IMR-90 (cell line): ENCODE measurements around the gene C12orf50. TPM values are rescaled to one million over a fixed set of nuclear protein-coding genes. Genes with fewer than 3 reads are reported as not detected.

Experiments used
- ATAC-seq: fragments of 200-7000 bp; cut with Tn5 transposase; 2 replicates; pipeline ENCODE4 v1.9.1; 2020; ENCODE audit warnings: low read depth, mild to moderate bottlenecking, moderate library complexity
- BruUV-seq: library from RNA; stranded (reverse); fragments of 400-500 nt; replicated peaks from 2 replicates; lab custom pipeline; 2021; lab: Mats Ljungman, UMichigan
- CTCF ChIA-PET: fragments of 300-600 bp; formaldehyde crosslinking; extraction: SDS; loops from one replicate; lab custom pipeline; 2021; ENCODE audit warnings: antibody characterized with exemption; lab: Yijun Ruan, JAX
- POLR2A ChIA-PET: fragments of 300-600 bp; sonication (Branson Sonifier 250); formaldehyde crosslinking; loops from one replicate; lab custom pipeline; 2022; ENCODE audit warnings: antibody characterized with exemption; ENCODE audit not compliant: unreplicated experiment; lab: Charles Lee
- DNase-seq: peaks from one replicate; pipeline ENCODE4 v3.0.0; 2013
- H2AFZ ChIP-seq: replicated peaks from 2 replicates; pipeline ENCODE3; 2013; ENCODE audit warnings: low read length, mild to moderate bottlenecking; ENCODE audit not compliant: poor library complexity
- H2AK5ac ChIP-seq: 2 replicates; pipeline ENCODE4 v1.6.1; 2013; ENCODE audit warnings: low read depth, low read length, inconsistent platforms
- H2AK9ac ChIP-seq: replicated peaks from 2 replicates; pipeline ENCODE3; 2013; ENCODE audit warnings: mild to moderate bottlenecking, low read depth, low read length, moderate library complexity; ENCODE audit not compliant: poor library complexity
- H2BK120ac ChIP-seq: 2 replicates; pipeline ENCODE4 v1.6.1; 2013; ENCODE audit warnings: low read depth, low read length, inconsistent platforms
- H2BK15ac ChIP-seq: 3 replicates; pipeline ENCODE4 v1.6.1; 2013; ENCODE audit warnings: low read depth, low read length, inconsistent platforms
- H2BK20ac ChIP-seq: 2 replicates; pipeline ENCODE4 v1.6.1; 2013; ENCODE audit warnings: low read depth, mild to moderate bottlenecking, inconsistent platforms, low read length, moderate library complexity
- H2BK5ac ChIP-seq: 2 replicates; pipeline ENCODE4 v1.6.1; 2013; ENCODE audit warnings: mild to moderate bottlenecking, low read depth, low read length, inconsistent platforms; ENCODE audit not compliant: poor library complexity, severe bottlenecking
- H3K14ac ChIP-seq: replicated peaks from 2 replicates; pipeline ENCODE4 v1.6.1; 2013; ENCODE audit warnings: low read depth, low read length, inconsistent platforms
- H3K18ac ChIP-seq: 2 replicates; pipeline ENCODE4 v1.6.1; 2013; ENCODE audit warnings: low read depth, low read length, control low read depth
- H3K23ac ChIP-seq: 2 replicates; pipeline ENCODE4 v1.6.1; 2013; ENCODE audit warnings: low read depth, low read length, inconsistent platforms
- H3K27ac ChIP-seq: 2 replicates; pipeline ENCODE4 v1.5.1; 2013; ENCODE audit warnings: mild to moderate bottlenecking, control low read depth, low read length; ENCODE audit not compliant: insufficient read depth
- H3K27me3 ChIP-seq: 2 replicates; pipeline ENCODE4 v1.6.1; 2013; ENCODE audit warnings: low read length; ENCODE audit not compliant: control insufficient read depth, insufficient read depth
- H3K36me3 ChIP-seq: 2 replicates; pipeline ENCODE4 v1.6.1; 2013; ENCODE audit warnings: low read length, mixed read lengths; ENCODE audit not compliant: control insufficient read depth, insufficient read depth
- H3K4ac ChIP-seq: 2 replicates; pipeline ENCODE4 v1.6.1; 2013; ENCODE audit warnings: low read depth, low read length, inconsistent platforms
- H3K4me1 ChIP-seq: 2 replicates; pipeline ENCODE4 v1.6.1; 2013; ENCODE audit warnings: low read length, mixed read lengths; ENCODE audit not compliant: control insufficient read depth, insufficient read depth
- H3K4me2 ChIP-seq: 2 replicates; pipeline ENCODE4 v1.6.1; 2013; ENCODE audit warnings: low read depth, mild to moderate bottlenecking, control low read depth, low read length, moderate library complexity
- H3K4me3 ChIP-seq: 2 replicates; pipeline ENCODE4 v1.5.1; 2013; ENCODE audit warnings: low read depth, mild to moderate bottlenecking, control low read depth, low read length, moderate library complexity; ENCODE audit not compliant: insufficient read depth
- H3K56ac ChIP-seq: 2 replicates; pipeline ENCODE4 v1.6.1; 2013; ENCODE audit warnings: low read length, inconsistent platforms; ENCODE audit not compliant: insufficient read depth; ENCODE audit errors: extremely low read depth
- H3K79me1 ChIP-seq, 2 experiments: 2 replicates each; pipeline ENCODE4 v1.6.1; 2013; ENCODE audit warnings: low read length in 2 of 2, inconsistent platforms in 1 of 2, low read depth in 1 of 2
- H3K9ac ChIP-seq: 2 replicates; pipeline ENCODE4 v1.6.1; 2013; ENCODE audit warnings: low read depth, low read length, control low read depth
- H3K9me1 ChIP-seq: 2 replicates; pipeline ENCODE4 v1.6.1; 2013; ENCODE audit warnings: low read length, inconsistent platforms; ENCODE audit not compliant: insufficient read depth
- H3K9me3 ChIP-seq: 2 replicates; pipeline ENCODE4 v1.6.1; 2013; ENCODE audit warnings: low read length; ENCODE audit not compliant: control insufficient read depth, insufficient read depth
- H4K20me1 ChIP-seq: 2 replicates; pipeline ENCODE4 v1.6.1; 2013; ENCODE audit warnings: low read length, inconsistent platforms; ENCODE audit not compliant: insufficient read depth
- H4K5ac ChIP-seq: 2 replicates; pipeline ENCODE4 v1.6.1; 2013; ENCODE audit warnings: mild to moderate bottlenecking, low read depth, low read length, control low read depth
- H4K8ac ChIP-seq, 2 experiments: 2 replicates each; pipeline ENCODE4 v1.6.1; 2013; ENCODE audit warnings: low read depth in 2 of 2, low read length in 2 of 2, control low read depth in 1 of 2, inconsistent platforms in 1 of 2
- H4K91ac ChIP-seq: 2 replicates; pipeline ENCODE4 v1.6.1; 2013; ENCODE audit warnings: low read depth, low read length, inconsistent platforms; ENCODE audit not compliant: insufficient read depth
- CEBPB ChIP-seq: IDR thresholded peaks from 2 replicates; pipeline ENCODE4 v1.6.1; 2012; ENCODE audit warnings: low read depth, low read length, improper control_type of control experiment
- MXI1 ChIP-seq: IDR thresholded peaks from 2 replicates; pipeline ENCODE4 v1.6.1; 2012; ENCODE audit warnings: low read depth, mild to moderate bottlenecking, low read length, moderate library complexity, borderline replicate concordance
- NFE2L2 ChIP-seq: fragments of 150-350 bp; IDR thresholded peaks from 2 replicates; pipeline ENCODE4 v1.6.1; 2016; ENCODE audit warnings: low read depth, mild to moderate bottlenecking, low read length
- RAD21 ChIP-seq: IDR thresholded peaks from 2 replicates; pipeline ENCODE4 v1.6.1; 2012; ENCODE audit warnings: low read length, improper control_type of control experiment
- RCOR1 ChIP-seq: IDR thresholded peaks from 2 replicates; pipeline ENCODE4 v1.6.1; 2012; ENCODE audit warnings: mild to moderate bottlenecking, low read length, improper control_type of control experiment; ENCODE audit not compliant: insufficient replicate concordance
- SMC3 ChIP-seq: fragments of 150-350 bp; IDR thresholded peaks from 2 replicates; pipeline ENCODE4 v1.6.1; 2016; ENCODE audit warnings: low read depth, mild to moderate bottlenecking, antibody characterized with exemption, low read length, moderate library complexity
- whole genome bisulfite sequencing, 2 experiments: methylation state at CpG; one replicate each; pipeline versions ENCODE4 v1.1.5 to v1.1.7; 2013; ENCODE audit warnings: missing lambda C conversion rate in 2 of 2; ENCODE audit not compliant: insufficient read length in 1 of 2; ENCODE audit errors: extremely low coverage in 2 of 2; 5-methylcytosine and 5-hydroxymethylcytosine counted together
- dilution Hi-C: fragments of 300-500 bp; cut with HindIII; formaldehyde crosslinking; loops from one replicate; pipeline ENCODE4 v1.14.3; 2018; ENCODE audit warnings: low sequenced_read_pairs; ENCODE audit not compliant: unreplicated experiment
- in situ Hi-C: fragments of 300-500 bp; cut with MboI; formaldehyde crosslinking; loops from 3 replicates; pipeline ENCODE4 v1.14.3; 2019; ENCODE audit warnings: low sequenced_read_pairs, inconsistent platforms, mixed read lengths
- intact Hi-C: fragments of 100-400 bp; cut with micrococcal nuclease; formaldehyde crosslinking; loops from 2 replicates; pipeline ENCODE4 v1.10.0; 2022
- polyA plus RNA-seq, 3 experiments: library from polyadenylated mRNA; depleted of rRNA; stranded (reverse); fragments of >200 nt; gene quantifications; 2 replicates each; pipeline ENCODE4 v1.2.3, GENCODE V29; 2012; ENCODE audit warnings: low replicate concordance in 1 of 3
- total RNA-seq: library from RNA; depleted of rRNA; stranded (reverse); fragments of >200 nt; gene quantifications from 2 replicates; pipeline ENCODE4 v1.2.3, GENCODE V29; 2012
- TF ChIP-seq, protein P1 (sequence below): conservative IDR thresholded peaks from 2 replicates; pipeline ENCODE4 v1.5.1; 2012; ENCODE audit warnings: mild to moderate bottlenecking, low read depth, low read length, improper control_type of control experiment

The C12orf50 gene
- total and polyA plus RNA-seq, 2 of the 4 experiments (the other 2 are of a cell fraction), result not detected

DNA sequence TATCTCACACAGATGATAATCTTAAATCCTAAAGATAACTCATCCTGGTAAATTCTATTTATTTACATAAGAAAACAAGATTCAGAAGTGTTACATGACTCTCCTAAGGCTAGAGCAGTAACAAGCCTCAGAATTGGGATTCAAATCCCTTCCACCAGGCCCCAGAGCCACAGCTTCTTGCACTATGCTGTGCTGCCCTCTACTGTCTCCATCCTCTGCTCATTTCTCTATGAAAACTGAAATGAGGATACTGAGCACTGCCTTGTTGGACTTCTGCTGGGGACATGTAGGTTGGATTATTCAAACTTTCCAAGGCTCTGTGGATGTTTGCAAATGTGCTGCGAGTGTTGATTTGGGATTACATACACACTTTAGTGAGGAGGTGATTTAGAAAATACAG lies 23.5 kb upstream of the C12orf50 start:
- H2AK9ac ChIP-seq, result no peak overlapping the region
- no peak overlapping the region for H3K23ac ChIP-seq
- POLR2A ChIA-PET, result interaction anchor here (0.6 kb wide), 1 partner anchor 26 kb away, joined by 6 read pairs; no protein-coding TSS in a partner anchor
- no peaks in the 10 kb centered on the region for H3K9me3 ChIP-seq
- in situ Hi-C loops (no loop called here), intact Hi-C loops (no loop called here), dilution Hi-C loops (no loop called here)
- H4K20me1 ChIP-seq, result no peaks in the 10 kb centered on the region
- no TSS peak for BruUV-seq
- no peaks in the 10 kb centered on the region for H3K9me1 ChIP-seq
- no peak overlapping the region for H3K27ac ChIP-seq
- H2BK120ac ChIP-seq, result no peak overlapping the region
- H2AK5ac ChIP-seq, result no peak overlapping the region
- H3K14ac ChIP-seq, result no peak overlapping the region
- no peak overlapping the region for H4K91ac ChIP-seq
- no peak overlapping the region for H3K56ac ChIP-seq
- TF ChIP-seq, protein P1, sequence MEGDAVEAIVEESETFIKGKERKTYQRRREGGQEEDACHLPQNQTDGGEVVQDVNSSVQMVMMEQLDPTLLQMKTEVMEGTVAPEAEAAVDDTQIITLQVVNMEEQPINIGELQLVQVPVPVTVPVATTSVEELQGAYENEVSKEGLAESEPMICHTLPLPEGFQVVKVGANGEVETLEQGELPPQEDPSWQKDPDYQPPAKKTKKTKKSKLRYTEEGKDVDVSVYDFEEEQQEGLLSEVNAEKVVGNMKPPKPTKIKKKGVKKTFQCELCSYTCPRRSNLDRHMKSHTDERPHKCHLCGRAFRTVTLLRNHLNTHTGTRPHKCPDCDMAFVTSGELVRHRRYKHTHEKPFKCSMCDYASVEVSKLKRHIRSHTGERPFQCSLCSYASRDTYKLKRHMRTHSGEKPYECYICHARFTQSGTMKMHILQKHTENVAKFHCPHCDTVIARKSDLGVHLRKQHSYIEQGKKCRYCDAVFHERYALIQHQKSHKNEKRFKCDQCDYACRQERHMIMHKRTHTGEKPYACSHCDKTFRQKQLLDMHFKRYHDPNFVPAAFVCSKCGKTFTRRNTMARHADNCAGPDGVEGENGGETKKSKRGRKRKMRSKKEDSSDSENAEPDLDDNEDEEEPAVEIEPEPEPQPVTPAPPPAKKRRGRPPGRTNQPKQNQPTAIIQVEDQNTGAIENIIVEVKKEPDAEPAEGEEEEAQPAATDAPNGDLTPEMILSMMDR, result peak; percentile 49
- TF ChIP-seq NFE2L2, result no peak
- peak; percentile 55 for TF ChIP-seq RAD21
- no peak for TF ChIP-seq RCOR1
- TF ChIP-seq CEBPB, result no peak
- no peak for TF ChIP-seq MXI1
- peak; percentile 23; the same call in 1 of the 2 replicates for TF ChIP-seq SMC3
- no peak overlapping the region for H3K18ac ChIP-seq
- DNase-seq (peak; percentile 44), ATAC-seq (peak; percentile 95)
- no peaks in the 10 kb centered on the region for H3K27me3 ChIP-seq
- H3K4me3 ChIP-seq, result no peak overlapping the region
- WGBS, 2 experiments, result no CpG with 5 or more reads among the region's 1 CpG
- peaks cover 8% of the 10 kb centered on the region for H3K36me3 ChIP-seq
- CTCF ChIA-PET, result no interaction called here
- no peaks in the 10 kb centered on the region for H3K4me1 ChIP-seq
- no peak overlapping the region for H3K9ac ChIP-seq
- no peaks in the 10 kb centered on the region for H3K79me1 ChIP-seq
- no peak overlapping the region for H3K4ac ChIP-seq
- no peak overlapping the region for H2AFZ ChIP-seq
- no peak overlapping the region for H4K5ac ChIP-seq
- no peak overlapping the region for H3K4me2 ChIP-seq
- H2BK15ac ChIP-seq, result no peak overlapping the region
- no peak overlapping the region for H2BK20ac ChIP-seq
- H2BK5ac ChIP-seq, result no peak overlapping the region
- H4K8ac ChIP-seq, result no peak overlapping the region
